Ovary (tissue), 1 donor: ENCODE data around the gene SCYGR1.

Experiments used
- EP300 ChIP-seq: sonication (generic); formaldehyde crosslinking; IDR thresholded peaks from one replicate; pipeline ENCODE4 v1.6.1; 2017; ENCODE audit warnings: antibody characterized with exemption
- POLR2A ChIP-seq: fragments of 450-650 bp; IDR thresholded peaks from one replicate; pipeline ENCODE4 v1.6.1; 2017; ENCODE audit warnings: antibody characterized with exemption, mild to moderate bottlenecking, moderate library complexity

GRCh38 chr2:227383686-227384085 is 4.1 kb downstream of the SCYGR1 start:
- no peak for TF ChIP-seq POLR2A
- TF ChIP-seq EP300: no peak
